GM23338 (cell line): Measurements from ENCODE around the gene MAOA. TPM values are rescaled to one million over a fixed set of nuclear protein-coding genes. Genes with fewer than 3 reads are reported as not detected.

Source experiments
- ATAC-seq: fragments of 200-7000 bp; cut with Tn5 transposase; 3 replicates; pipeline ENCODE4 v1.9.1; 2020
- DNase-seq: peaks from one replicate; pipeline ENCODE4 v3.0.0-alpha.2; 2015; ENCODE audit warnings: low spot score
- H2AFZ ChIP-seq: fragments of 200-600 bp; sonication (generic); 2 replicates; pipeline ENCODE4 v1.8.0; 2016; ENCODE audit warnings: antibody characterized with exemption, mild to moderate bottlenecking, moderate library complexity
- H3F3A ChIP-seq: fragments of 200-600 bp; sonication (generic); replicated peaks from 2 replicates; pipeline ENCODE4 v1.8.0; 2017; ENCODE audit warnings: antibody characterized with exemption, mixed run types, low read depth
- H3K27ac ChIP-seq: fragments of 200-600 bp; sonication (generic); 2 replicates; pipeline ENCODE4 v1.6.1; 2016; ENCODE audit warnings: low read depth
- H3K27me3 ChIP-seq: fragments of 200-600 bp; sonication (generic); 2 replicates; pipeline ENCODE4 v1.8.0; 2016; ENCODE audit warnings: mild to moderate bottlenecking, mixed run types, moderate library complexity; ENCODE audit not compliant: insufficient read depth
- H3K36me3 ChIP-seq: fragments of 200-600 bp; sonication (generic); 2 replicates; pipeline ENCODE4 v1.8.0; 2016; ENCODE audit warnings: mild to moderate bottlenecking; ENCODE audit not compliant: insufficient read depth
- H3K4me1 ChIP-seq: fragments of 200-600 bp; sonication (generic); 2 replicates; pipeline ENCODE4 v1.8.0; 2016; ENCODE audit warnings: mild to moderate bottlenecking, moderate library complexity; ENCODE audit not compliant: insufficient read depth
- H3K4me2 ChIP-seq: fragments of 200-600 bp; sonication (generic); 2 replicates; pipeline ENCODE4 v1.7.1; 2017; ENCODE audit warnings: mixed run types
- H3K4me3 ChIP-seq: fragments of 200-600 bp; sonication (generic); 2 replicates; pipeline ENCODE4 v1.6.1; 2016; ENCODE audit warnings: mixed run types
- H3K79me2 ChIP-seq: fragments of 200-600 bp; sonication (generic); replicated peaks from 2 replicates; pipeline ENCODE4 v1.8.0; 2017; ENCODE audit warnings: mild to moderate bottlenecking; ENCODE audit not compliant: insufficient read depth
- H3K9me2 ChIP-seq: fragments of 200-600 bp; sonication (generic); 2 replicates; pipeline ENCODE4 v1.8.0; 2017; ENCODE audit not compliant: insufficient read depth
- H4K20me1 ChIP-seq: fragments of 200-600 bp; sonication (generic); replicated peaks from 2 replicates; pipeline ENCODE4 v1.8.0; 2017; ENCODE audit warnings: mild to moderate bottlenecking; ENCODE audit not compliant: insufficient read depth
- H3K27ac Mint-ChIP-seq: 2 replicates; pipeline ENCODE4 v1.8.0; 2020; ENCODE audit warnings: inconsistent platforms, mild to moderate bottlenecking, moderate library complexity, mixed read lengths
- H3K27me3 Mint-ChIP-seq: 3 replicates; pipeline ENCODE4 v1.8.0; 2022; ENCODE audit warnings: low read depth, mild to moderate bottlenecking, moderate library complexity, mixed read lengths, inconsistent platforms; ENCODE audit not compliant: insufficient read depth, poor library complexity
- H3K36me3 Mint-ChIP-seq: 3 replicates; pipeline ENCODE4 v1.8.0; 2021; ENCODE audit warnings: low read depth, mild to moderate bottlenecking, inconsistent platforms, moderate library complexity, mixed read lengths
- H3K4me1 Mint-ChIP-seq: 3 replicates; pipeline ENCODE4 v1.8.0; 2020; ENCODE audit warnings: mild to moderate bottlenecking, inconsistent platforms, mixed read lengths
- H3K4me3 Mint-ChIP-seq: 3 replicates; pipeline ENCODE4 v1.8.0; 2021; ENCODE audit warnings: moderate library complexity, mild to moderate bottlenecking, inconsistent platforms, mixed read lengths
- H3K9me3 Mint-ChIP-seq: 3 replicates; pipeline ENCODE4 v1.8.0; 2020; ENCODE audit warnings: moderate library complexity, mild to moderate bottlenecking, inconsistent platforms, mixed read lengths
- CREB1 ChIP-seq: fragments of 250-450 bp; sonication (Bioruptor Pico); IDR thresholded peaks from 2 replicates; pipeline ENCODE4 v1.5.0; 2020; ENCODE audit warnings: low read depth, mild to moderate bottlenecking, moderate library complexity
- CTCF ChIP-seq, 2 experiments: fragments of 200-600 bp in 1 of 2; sonication (generic) in 1 of 2; conservative IDR thresholded peaks; 2 replicates each; pipeline versions ENCODE4 v1.5.1 to v1.6.1; 2016 to 2017; ENCODE audit warnings: antibody characterized with exemption in 2 of 2, low read depth in 2 of 2, mild to moderate bottlenecking in 2 of 2, moderate library complexity in 1 of 2
- ETS1 ChIP-seq: IDR thresholded peaks from 2 replicates; pipeline ENCODE4 v1.6.1; 2016; ENCODE audit warnings: antibody characterized with exemption
- EZH2 ChIP-seq: fragments of 200-600 bp; sonication (generic); IDR thresholded peaks from one replicate; pipeline ENCODE4 v1.8.0; 2017; ENCODE audit warnings: antibody characterized with exemption, mild to moderate bottlenecking, low read depth; ENCODE audit not compliant: unreplicated experiment
- EZH2phosphoT487 ChIP-seq: fragments of 200-600 bp; sonication (generic); IDR thresholded peaks from one replicate; pipeline ENCODE4 v1.8.1; 2018; ENCODE audit warnings: antibody characterized with exemption; ENCODE audit not compliant: unreplicated experiment
- JUNB ChIP-seq: IDR thresholded peaks from one replicate; pipeline ENCODE4 v1.6.1; 2016; ENCODE audit warnings: antibody characterized with exemption; ENCODE audit not compliant: unreplicated experiment
- NANOG ChIP-seq: IDR thresholded peaks from 2 replicates; pipeline ENCODE4 v1.6.1; 2016; ENCODE audit warnings: antibody characterized with exemption, borderline replicate concordance
- POLR2AphosphoS5 ChIP-seq: IDR thresholded peaks from 2 replicates; pipeline ENCODE4 v1.6.1; 2016; ENCODE audit warnings: antibody characterized with exemption, low read depth
- REST ChIP-seq: IDR thresholded peaks from one replicate; pipeline ENCODE4 v1.6.1; 2018; ENCODE audit warnings: antibody characterized with exemption; ENCODE audit not compliant: unreplicated experiment
- STAT1 ChIP-seq: IDR thresholded peaks from one replicate; pipeline ENCODE4 v1.6.1; 2016; ENCODE audit warnings: antibody characterized with exemption; ENCODE audit not compliant: unreplicated experiment
- ZNF114 ChIP-seq: fragments of 250-450 bp; sonication (Bioruptor Pico); IDR thresholded peaks from 2 replicates; pipeline ENCODE4 v1.5.0; 2020; ENCODE audit warnings: mild to moderate bottlenecking, moderate library complexity
- ZNF331 ChIP-seq: fragments of 250-450 bp; sonication (Bioruptor Pico); IDR thresholded peaks from 2 replicates; pipeline ENCODE4 v1.5.0; 2020; ENCODE audit warnings: low read depth, mild to moderate bottlenecking, moderate library complexity
- polyA plus RNA-seq: library from polyadenylated mRNA; unstranded; fragments of >200 nt; fragmentation: Nextera tagmentation; extraction: Ambion mirVana; gene quantifications from 2 replicates; pipeline ENCODE4 v1.2.1, GENCODE V29; 2016
- total RNA-seq: library from RNA; depleted of rRNA; stranded (reverse); fragments of >200 nt; shearing (Covaris generic); gene quantifications from 2 replicates; pipeline ENCODE4 v1.2.3, GENCODE V29; 2014

MAOA gene
- total and polyA plus RNA-seq, 2 experiments from 2014 or later, result 3.2 to 5.2 TPM

- no peak for TF ChIP-seq EZH2phosphoT487
- no peak for TF ChIP-seq EZH2
- TF ChIP-seq NANOG, result no peak
- no peak for TF ChIP-seq REST
- no peak for TF ChIP-seq CREB1 (CRISPR knock-in tag)
- TF ChIP-seq JUNB, result no peak
- TF ChIP-seq ZNF114 (CRISPR knock-in tag), result no peak
Observed at GRCh38 chrX:43735534-43735933, 79.4 kb downstream of the MAOA start (continued).

GRCh38 chrX:43735957-43736356 is 79.9 kb downstream of the MAOA start:
- Histone ChIP-seq H3F3A (no peaks in the 10 kb centered on the region), H3K4me3 (no peak overlapping the region), H3K79me2 (no peaks in the 10 kb centered on the region), H3K27me3 (no peaks in the 10 kb centered on the region), H3K4me2 (no peak overlapping the region), H3K4me1 (peaks cover 9% of the 10 kb centered on the region; the same call in 1 of the 2 replicates), H3K9me2 (no peaks in the 10 kb centered on the region), H3K27ac (no peak overlapping the region), H4K20me1 (no peaks in the 10 kb centered on the region), H3K36me3 (no peaks in the 10 kb centered on the region), H2AFZ (no peak overlapping the region)
- no peak overlapping the region for H3K27ac Mint-ChIP-seq
- no peaks in the 10 kb centered on the region for H3K36me3 Mint-ChIP-seq
- peaks cover 8% of the 10 kb centered on the region; the same call in 2 of the 3 replicates for H3K4me1 Mint-ChIP-seq
- no peak overlapping the region for H3K4me3 Mint-ChIP-seq
- ATAC-seq, result no peak
- DNase-seq, result peak; percentile 3
- H3K9me3 Mint-ChIP-seq, result no peaks in the 10 kb centered on the region
- peaks cover 1% of the 10 kb centered on the region for H3K27me3 Mint-ChIP-seq
- no peak for TF ChIP-seq ZNF114 (CRISPR knock-in tag)
- no peak for TF ChIP-seq ETS1
- no peak for TF ChIP-seq REST
- no peak for TF ChIP-seq ZNF331 (CRISPR knock-in tag)
- TF ChIP-seq NANOG, result no peak
- no peak for TF ChIP-seq CTCF (conservative IDR thresholded peaks at IDR 0.05; ENCODE audit: low read depth in 2 of 2)
- TF ChIP-seq EZH2phosphoT487, result no peak
- TF ChIP-seq CREB1 (CRISPR knock-in tag), result no peak
- TF ChIP-seq EZH2, result no peak
- no peak for TF ChIP-seq STAT1
- TF ChIP-seq POLR2AphosphoS5, result no peak
- no peak for TF ChIP-seq JUNB
